ENCODE data around the gene IPP. TPM values are rescaled to one million over a fixed set of nuclear protein-coding genes. Genes with fewer than 3 reads are reported as not detected.

Gene IPP
- total and polyA plus RNA-seq, 2 of the 8 experiments (the other 6 are each of a cell fraction or from before 2014, with no cell fraction given), result 1.4 to 5.6 TPM

- TF ChIP-seq CHD7 (IDR thresholded peaks at IDR 0.05; ENCODE audit: insufficient replicate concordance, low read length) (no peak), GABPA (IDR thresholded peaks at IDR 0.05; ENCODE audit: borderline replicate concordance, insufficient read depth, low read length) (no peak), ZNF274 (IDR thresholded peaks at IDR 0.05; ENCODE audit: borderline replicate concordance, extremely low read depth, low read length) (no peak), GTF2F1 (IDR thresholded peaks at IDR 0.05; ENCODE audit: borderline replicate concordance, low read depth, low read length) (no peak), BRCA1 (IDR thresholded peaks at IDR 0.05; ENCODE audit: low read depth, low read length) (no peak), RBBP5 (IDR thresholded peaks at IDR 0.05; ENCODE audit: borderline replicate concordance, low read depth, low read length) (no peak), CTBP2 (IDR thresholded peaks at IDR 0.05; ENCODE audit: borderline replicate concordance, insufficient read depth, insufficient read length, low read length) (no peak), BACH1 (IDR thresholded peaks at IDR 0.05; ENCODE audit: low read length) (no peak), E2F6 (IDR thresholded peaks at IDR 0.05) (no peak), EZH2 (IDR thresholded peaks at IDR 0.05; ENCODE audit: low read depth, low read length, severe bottlenecking) (no peak)
Measured at GRCh38 chr1:45684402-45684801, 66.1 kb downstream of the IPP start (continued).
